WTC11 (cell line): ENCODE measurements around the gene RBCK1. TPM values are rescaled to one million over a fixed set of nuclear protein-coding genes. Genes with fewer than 3 reads are reported as not detected.
A peak's percentile ranks its signal among the peaks of the same experiment; 100 is the strongest.

ENCODE experiments used
- ATAC-seq: fragments of 200-7000 bp; cut with Tn5 transposase; 2 replicates; pipeline ENCODE4 v1.10.0; 2021; ENCODE audit warnings: mild to moderate bottlenecking, moderate library complexity
- CTCF ChIA-PET: fragments of 300-600 bp; sonication (Branson Sonifier 250); formaldehyde crosslinking; loops from one replicate; lab custom pipeline; 2021; ENCODE audit warnings: antibody characterized with exemption; lab: Charles Lee
- POLR2A ChIA-PET: fragments of 350-600 bp; sonication (Branson Sonifier 250); formaldehyde crosslinking; loops from one replicate; lab custom pipeline; 2021; ENCODE audit warnings: antibody characterized with exemption; lab: Charles Lee
- DNase-seq: peaks from one replicate; pipeline ENCODE4 v3.0.0; 2021; ENCODE audit warnings: low spot score
- H3K27ac Mint-ChIP-seq: 2 replicates; pipeline ENCODE4 v1.8.0; 2021; ENCODE audit warnings: mixed read lengths
- H3K27me3 Mint-ChIP-seq: 2 replicates; pipeline ENCODE4 v1.8.0; 2021; ENCODE audit warnings: low read depth, mild to moderate bottlenecking, moderate library complexity, mixed read lengths
- H3K36me3 Mint-ChIP-seq: 2 replicates; pipeline ENCODE4 v1.8.0; 2021; ENCODE audit warnings: mixed read lengths
- H3K4me1 Mint-ChIP-seq: 2 replicates; pipeline ENCODE4 v1.8.0; 2022; ENCODE audit warnings: mixed read lengths
- H3K4me3 Mint-ChIP-seq: 2 replicates; pipeline ENCODE4 v1.8.0; 2021; ENCODE audit warnings: mild to moderate bottlenecking, moderate library complexity, mixed read lengths
- H3K9me3 Mint-ChIP-seq: 2 replicates; pipeline ENCODE4 v1.8.0; 2021; ENCODE audit warnings: mixed read lengths
- CREB1 ChIP-seq: sonication (generic); formaldehyde crosslinking; IDR thresholded peaks from 2 replicates; pipeline ENCODE4 v1.8.0; 2023; ENCODE audit warnings: mild to moderate bottlenecking, missing genetic modification reagents
- ETV6 ChIP-seq: sonication (generic); formaldehyde crosslinking; IDR thresholded peaks from 2 replicates; pipeline ENCODE4 v1.8.1; 2022; ENCODE audit warnings: mild to moderate bottlenecking, missing genetic modification reagents
- FOXK1 ChIP-seq: sonication (generic); formaldehyde crosslinking; IDR thresholded peaks from 2 replicates; pipeline ENCODE4 v1.8.0; 2022; ENCODE audit warnings: mild to moderate bottlenecking, moderate library complexity, missing genetic modification reagents
- FOXP1 ChIP-seq: sonication (generic); formaldehyde crosslinking; IDR thresholded peaks from 2 replicates; pipeline ENCODE4 v1.8.0; 2022; ENCODE audit warnings: missing genetic modification reagents, mild to moderate bottlenecking, moderate library complexity, borderline replicate concordance
- IRF2 ChIP-seq: sonication (generic); formaldehyde crosslinking; IDR thresholded peaks from 2 replicates; pipeline ENCODE4 v1.8.0; 2022; ENCODE audit warnings: low read depth, missing genetic modification reagents, borderline replicate concordance
- JAZF1 ChIP-seq: fragments of 250-450 bp; sonication (Bioruptor Pico); IDR thresholded peaks from 2 replicates; pipeline ENCODE4 v1.9.0; 2021; ENCODE audit warnings: moderate library complexity, mild to moderate bottlenecking, inconsistent platforms
- KAT7 ChIP-seq: sonication (generic); formaldehyde crosslinking; IDR thresholded peaks from 2 replicates; pipeline ENCODE4 v1.8.1; 2023; ENCODE audit warnings: missing genetic modification reagents, mild to moderate bottlenecking, borderline replicate concordance
- NFATC4 ChIP-seq: fragments of 250-450 bp; sonication (Bioruptor Pico); IDR thresholded peaks from 2 replicates; pipeline ENCODE4 v1.9.0; 2021; ENCODE audit warnings: mild to moderate bottlenecking
- NR1H2 ChIP-seq: sonication (generic); formaldehyde crosslinking; IDR thresholded peaks from 2 replicates; pipeline ENCODE4 v1.9.0; 2021; ENCODE audit warnings: mild to moderate bottlenecking, moderate library complexity, missing genetic modification reagents
- NR2C2 ChIP-seq: sonication (generic); formaldehyde crosslinking; IDR thresholded peaks from 2 replicates; pipeline ENCODE4 v1.8.0; 2022; ENCODE audit warnings: mild to moderate bottlenecking, missing genetic modification reagents
- NR3C1 ChIP-seq: sonication (generic); formaldehyde crosslinking; conservative IDR thresholded peaks from 2 replicates; pipeline ENCODE4 v1.8.1; 2023; ENCODE audit warnings: low read depth, mild to moderate bottlenecking, missing genetic modification reagents
- SP1 ChIP-seq: sonication (generic); formaldehyde crosslinking; conservative IDR thresholded peaks from 2 replicates; pipeline ENCODE4 v1.8.1; 2022; ENCODE audit warnings: missing genetic modification reagents
- TEAD4 ChIP-seq: sonication (generic); formaldehyde crosslinking; IDR thresholded peaks from 2 replicates; pipeline ENCODE4 v1.8.0; 2022; ENCODE audit warnings: mild to moderate bottlenecking, missing genetic modification reagents
- ZNF138 ChIP-seq: sonication (generic); formaldehyde crosslinking; conservative IDR thresholded peaks from 2 replicates; pipeline ENCODE4 v1.8.1; 2022; ENCODE audit warnings: mild to moderate bottlenecking, moderate library complexity, missing genetic modification reagents
- ZNF263 ChIP-seq: sonication (generic); formaldehyde crosslinking; IDR thresholded peaks from 2 replicates; pipeline ENCODE4 v1.8.1; 2022; ENCODE audit warnings: low read depth, mild to moderate bottlenecking, moderate library complexity, missing genetic modification reagents
- total RNA-seq: library from RNA; stranded (reverse); gene quantifications from 3 replicates; pipeline ENCODE4 v1.2.3, GENCODE V29; 2021
- TF ChIP-seq, protein P1 (sequence below): sonication (generic); formaldehyde crosslinking; IDR thresholded peaks from 2 replicates; pipeline ENCODE4 v1.8.0; 2022; ENCODE audit warnings: mild to moderate bottlenecking, missing genetic modification reagents
- TF ChIP-seq, protein P2 (sequence below): sonication (generic); formaldehyde crosslinking; IDR thresholded peaks from 2 replicates; pipeline ENCODE4 v1.8.1; 2022; ENCODE audit warnings: mild to moderate bottlenecking, moderate library complexity, missing genetic modification reagents
- TF ChIP-seq, protein P3 (sequence below): fragments of 250-450 bp; sonication (Bioruptor Pico); IDR thresholded peaks from 2 replicates; pipeline ENCODE4 v1.9.0; 2021; ENCODE audit warnings: mild to moderate bottlenecking
- TF ChIP-seq, protein P4 (sequence below): sonication (generic); formaldehyde crosslinking; IDR thresholded peaks from 2 replicates; pipeline ENCODE4 v1.8.0; 2023; ENCODE audit warnings: mild to moderate bottlenecking, missing genetic modification reagents
- TF ChIP-seq, protein P5 (sequence below): fragments of 250-450 bp; sonication (Bioruptor Pico); IDR thresholded peaks from 2 replicates; pipeline ENCODE4 v1.9.0; 2021; ENCODE audit warnings: mild to moderate bottlenecking

Gene RBCK1
- total RNA-seq, 1 experiment from 2014 or later = 75.2 TPM

DNA sequence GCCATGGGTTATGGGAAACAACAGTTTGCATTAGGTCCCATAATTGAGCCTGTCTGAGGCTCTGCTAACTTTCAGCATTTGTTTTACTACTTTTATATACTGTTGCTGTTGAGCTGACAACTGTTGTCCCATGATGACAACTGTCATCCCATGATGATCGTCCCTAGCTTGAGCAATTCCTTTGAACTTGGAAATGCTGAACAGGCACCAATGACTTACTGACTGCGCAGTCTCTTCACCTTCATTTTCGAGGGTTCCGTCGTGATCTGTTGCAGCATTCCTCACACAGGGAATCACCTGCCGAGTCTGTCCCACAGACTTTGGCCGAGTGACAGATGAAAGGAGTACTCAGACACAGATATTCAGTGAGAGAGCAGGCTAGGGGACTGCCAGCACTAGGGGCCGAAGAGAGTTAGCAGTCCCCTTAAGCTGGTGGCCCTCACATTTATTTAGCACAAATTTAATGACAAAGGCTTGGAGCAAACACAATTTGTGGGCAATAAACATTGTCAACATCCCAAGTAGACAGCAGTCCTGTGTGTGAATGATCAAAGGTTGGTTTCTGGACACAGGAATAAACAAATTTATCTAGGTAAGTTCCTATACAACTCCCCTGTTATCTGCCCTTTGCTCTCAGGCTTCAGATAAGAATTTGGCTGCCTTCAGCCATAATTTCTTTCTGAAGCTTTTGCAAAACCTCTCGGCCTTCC lies 64.2 kb downstream of the RBCK1 start:
- Mint-ChIP-seq H3K4me1 (no peaks in the 10 kb centered on the region), H3K27me3 (peaks cover 50% of the 10 kb centered on the region), H3K27ac (no peak overlapping the region), H3K4me3 (no peak overlapping the region), H3K36me3 (peaks cover 63% of the 10 kb centered on the region), H3K9me3 (peaks cover 66% of the 10 kb centered on the region)
- POLR2A ChIA-PET = no interaction called here
- ATAC-seq (no peak), DNase-seq (no peak)
- TF ChIP-seq NR1H2 (no peak), NFATC4 (CRISPR knock-in tag) (no peak), ZNF263 (CRISPR knock-in tag) (no peak), IRF2 (CRISPR knock-in tag) (no peak), ETV6 (CRISPR knock-in tag) (no peak), FOXK1 (CRISPR knock-in tag) (no peak), JAZF1 (CRISPR knock-in tag) (no peak), ZNF138 (no peak), KAT7 (CRISPR knock-in tag) (no peak), NR2C2 (CRISPR knock-in tag) (no peak), TEAD4 (CRISPR knock-in tag) (no peak), FOXP1 (CRISPR knock-in tag) (no peak), CREB1 (no peak)
- TF ChIP-seq, protein P1, sequence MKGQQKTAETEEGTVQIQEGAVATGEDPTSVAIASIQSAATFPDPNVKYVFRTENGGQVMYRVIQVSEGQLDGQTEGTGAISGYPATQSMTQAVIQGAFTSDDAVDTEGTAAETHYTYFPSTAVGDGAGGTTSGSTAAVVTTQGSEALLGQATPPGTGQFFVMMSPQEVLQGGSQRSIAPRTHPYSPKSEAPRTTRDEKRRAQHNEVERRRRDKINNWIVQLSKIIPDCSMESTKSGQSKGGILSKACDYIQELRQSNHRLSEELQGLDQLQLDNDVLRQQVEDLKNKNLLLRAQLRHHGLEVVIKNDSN (CRISPR knock-in tag) = no peak
- TF ChIP-seq, protein P2, sequence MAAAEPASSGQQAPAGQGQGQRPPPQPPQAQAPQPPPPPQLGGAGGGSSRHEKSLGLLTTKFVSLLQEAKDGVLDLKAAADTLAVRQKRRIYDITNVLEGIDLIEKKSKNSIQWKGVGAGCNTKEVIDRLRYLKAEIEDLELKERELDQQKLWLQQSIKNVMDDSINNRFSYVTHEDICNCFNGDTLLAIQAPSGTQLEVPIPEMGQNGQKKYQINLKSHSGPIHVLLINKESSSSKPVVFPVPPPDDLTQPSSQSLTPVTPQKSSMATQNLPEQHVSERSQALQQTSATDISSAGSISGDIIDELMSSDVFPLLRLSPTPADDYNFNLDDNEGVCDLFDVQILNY (CRISPR knock-in tag) = no peak
- CTCF ChIA-PET = no interaction called here

DNA sequence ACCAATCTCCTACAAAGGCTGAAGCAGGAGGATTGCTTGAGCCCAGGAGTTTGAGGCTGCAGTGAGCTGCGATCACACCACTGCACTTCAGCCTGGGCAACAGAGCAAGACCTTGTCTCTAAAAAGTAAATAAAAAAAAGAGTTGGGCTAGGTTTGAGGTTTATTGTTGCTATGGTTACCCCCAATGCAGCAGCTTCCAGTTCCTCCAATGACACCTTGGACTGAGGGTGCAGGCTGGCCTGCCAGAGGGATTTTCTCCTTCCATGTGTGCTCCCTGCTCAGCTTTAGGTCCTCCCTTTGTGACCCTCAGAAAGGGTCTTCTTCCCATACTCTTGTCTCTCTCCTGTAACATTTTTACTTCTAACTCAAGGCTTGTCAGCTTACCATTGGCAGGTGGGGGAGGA lies 64.8 kb downstream of the RBCK1 start:
- peaks cover 44% of the 10 kb centered on the region for H3K27me3 Mint-ChIP-seq
- H3K36me3 Mint-ChIP-seq = peaks cover 59% of the 10 kb centered on the region
- peaks cover 60% of the 10 kb centered on the region for H3K9me3 Mint-ChIP-seq
- ChIA-PET CTCF (no interaction called here), POLR2A (no interaction called here)
- no peak overlapping the region for H3K4me3 Mint-ChIP-seq
- DNase-seq (no peak), ATAC-seq (no peak)
- no peak overlapping the region for H3K27ac Mint-ChIP-seq
- no peaks in the 10 kb centered on the region for H3K4me1 Mint-ChIP-seq
- TF ChIP-seq NR3C1 (CRISPR knock-in tag) (no peak), SP1 (no peak)
- TF ChIP-seq, protein P3, sequence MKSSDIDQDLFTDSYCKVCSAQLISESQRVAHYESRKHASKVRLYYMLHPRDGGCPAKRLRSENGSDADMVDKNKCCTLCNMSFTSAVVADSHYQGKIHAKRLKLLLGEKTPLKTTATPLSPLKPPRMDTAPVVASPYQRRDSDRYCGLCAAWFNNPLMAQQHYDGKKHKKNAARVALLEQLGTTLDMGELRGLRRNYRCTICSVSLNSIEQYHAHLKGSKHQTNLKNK (CRISPR knock-in tag) = no peak
- TF ChIP-seq, protein P4, sequence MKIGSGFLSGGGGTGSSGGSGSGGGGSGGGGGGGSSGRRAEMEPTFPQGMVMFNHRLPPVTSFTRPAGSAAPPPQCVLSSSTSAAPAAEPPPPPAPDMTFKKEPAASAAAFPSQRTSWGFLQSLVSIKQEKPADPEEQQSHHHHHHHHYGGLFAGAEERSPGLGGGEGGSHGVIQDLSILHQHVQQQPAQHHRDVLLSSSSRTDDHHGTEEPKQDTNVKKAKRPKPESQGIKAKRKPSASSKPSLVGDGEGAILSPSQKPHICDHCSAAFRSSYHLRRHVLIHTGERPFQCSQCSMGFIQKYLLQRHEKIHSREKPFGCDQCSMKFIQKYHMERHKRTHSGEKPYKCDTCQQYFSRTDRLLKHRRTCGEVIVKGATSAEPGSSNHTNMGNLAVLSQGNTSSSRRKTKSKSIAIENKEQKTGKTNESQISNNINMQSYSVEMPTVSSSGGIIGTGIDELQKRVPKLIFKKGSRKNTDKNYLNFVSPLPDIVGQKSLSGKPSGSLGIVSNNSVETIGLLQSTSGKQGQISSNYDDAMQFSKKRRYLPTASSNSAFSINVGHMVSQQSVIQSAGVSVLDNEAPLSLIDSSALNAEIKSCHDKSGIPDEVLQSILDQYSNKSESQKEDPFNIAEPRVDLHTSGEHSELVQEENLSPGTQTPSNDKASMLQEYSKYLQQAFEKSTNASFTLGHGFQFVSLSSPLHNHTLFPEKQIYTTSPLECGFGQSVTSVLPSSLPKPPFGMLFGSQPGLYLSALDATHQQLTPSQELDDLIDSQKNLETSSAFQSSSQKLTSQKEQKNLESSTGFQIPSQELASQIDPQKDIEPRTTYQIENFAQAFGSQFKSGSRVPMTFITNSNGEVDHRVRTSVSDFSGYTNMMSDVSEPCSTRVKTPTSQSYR = no peak
- TF ChIP-seq, protein P5, sequence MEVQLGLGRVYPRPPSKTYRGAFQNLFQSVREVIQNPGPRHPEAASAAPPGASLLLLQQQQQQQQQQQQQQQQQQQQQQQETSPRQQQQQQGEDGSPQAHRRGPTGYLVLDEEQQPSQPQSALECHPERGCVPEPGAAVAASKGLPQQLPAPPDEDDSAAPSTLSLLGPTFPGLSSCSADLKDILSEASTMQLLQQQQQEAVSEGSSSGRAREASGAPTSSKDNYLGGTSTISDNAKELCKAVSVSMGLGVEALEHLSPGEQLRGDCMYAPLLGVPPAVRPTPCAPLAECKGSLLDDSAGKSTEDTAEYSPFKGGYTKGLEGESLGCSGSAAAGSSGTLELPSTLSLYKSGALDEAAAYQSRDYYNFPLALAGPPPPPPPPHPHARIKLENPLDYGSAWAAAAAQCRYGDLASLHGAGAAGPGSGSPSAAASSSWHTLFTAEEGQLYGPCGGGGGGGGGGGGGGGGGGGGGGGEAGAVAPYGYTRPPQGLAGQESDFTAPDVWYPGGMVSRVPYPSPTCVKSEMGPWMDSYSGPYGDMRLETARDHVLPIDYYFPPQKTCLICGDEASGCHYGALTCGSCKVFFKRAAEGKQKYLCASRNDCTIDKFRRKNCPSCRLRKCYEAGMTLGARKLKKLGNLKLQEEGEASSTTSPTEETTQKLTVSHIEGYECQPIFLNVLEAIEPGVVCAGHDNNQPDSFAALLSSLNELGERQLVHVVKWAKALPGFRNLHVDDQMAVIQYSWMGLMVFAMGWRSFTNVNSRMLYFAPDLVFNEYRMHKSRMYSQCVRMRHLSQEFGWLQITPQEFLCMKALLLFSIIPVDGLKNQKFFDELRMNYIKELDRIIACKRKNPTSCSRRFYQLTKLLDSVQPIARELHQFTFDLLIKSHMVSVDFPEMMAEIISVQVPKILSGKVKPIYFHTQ (CRISPR knock-in tag) = 0 out of 2 replicates have a peak, but pooled peaks have one; percentile 16
